ENCODE results near the gene HAPSTR1.

Gene HAPSTR1

DNA sequence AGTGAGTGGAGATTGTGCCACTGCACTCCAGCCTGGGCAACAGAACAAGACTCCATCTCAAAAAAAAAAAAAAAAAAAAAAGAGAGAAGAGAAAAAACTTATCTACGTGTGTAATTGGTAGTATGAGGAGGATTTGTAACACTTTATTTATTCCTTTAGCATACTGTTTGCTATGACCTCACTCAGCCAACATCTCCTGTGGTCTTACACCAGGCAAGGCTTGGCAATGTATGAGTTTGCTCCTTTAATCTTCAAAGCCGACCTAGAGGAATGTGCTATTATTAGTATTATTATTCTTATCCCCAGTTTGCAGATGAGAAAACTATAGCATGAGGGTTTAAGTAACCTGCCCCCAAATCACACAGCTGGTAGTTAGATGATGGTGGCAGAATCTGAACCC, 35.8 kb upstream of the HAPSTR1 start:
- H3K9me3 Mint-ChIP-seq = no peaks in the 10 kb centered on the region
- H3K27ac Mint-ChIP-seq = no peak overlapping the region
- no peaks in the 10 kb centered on the region for H3K36me3 Mint-ChIP-seq (ENCODE audit: insufficient read depth)
- peaks cover 0 to 3% of the 10 kb centered on the region in 2 donors for H3K4me1 Mint-ChIP-seq (ENCODE audit: low read depth in 2 of 2)
- peaks cover 0 to 25% of the 10 kb centered on the region in 2 donors for H3K27me3 Mint-ChIP-seq
- H3K4me3 Mint-ChIP-seq = no peak overlapping the region
- DNase-seq (no peak), ATAC-seq (replicated peaks) (no peak)

DNA sequence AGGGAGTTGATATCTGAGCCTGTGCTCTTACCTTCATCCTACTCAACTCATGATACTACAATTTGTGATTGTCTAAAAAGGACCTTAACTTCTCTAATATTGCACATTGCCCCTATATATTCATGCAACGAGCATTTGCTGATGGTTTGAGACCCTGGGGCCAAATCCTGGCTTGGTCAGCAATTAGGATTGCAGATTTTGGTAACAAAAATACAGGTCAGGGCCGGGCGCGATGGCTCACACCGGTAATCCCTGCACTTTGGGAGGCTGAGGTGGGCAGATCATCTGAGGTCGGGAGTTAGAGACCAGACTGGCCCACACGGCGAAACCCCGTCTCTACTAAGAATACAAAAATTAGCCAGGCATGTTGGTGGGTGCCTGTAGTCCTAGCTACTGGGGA, 35.4 kb upstream of the HAPSTR1 start:
- no peaks in the 10 kb centered on the region for H3K9me3 Mint-ChIP-seq
- H3K36me3 Mint-ChIP-seq (ENCODE audit: insufficient read depth) = no peaks in the 10 kb centered on the region
- peaks cover 0 to 25% of the 10 kb centered on the region in 2 donors for H3K27me3 Mint-ChIP-seq
- H3K4me3 Mint-ChIP-seq = no peak overlapping the region
- H3K27ac Mint-ChIP-seq = no peak overlapping the region
- no peak for DNase-seq
- peaks cover 2 to 4% of the 10 kb centered on the region in 2 donors for H3K4me1 Mint-ChIP-seq (ENCODE audit: low read depth in 2 of 2)
- no peak for ATAC-seq (replicated peaks)

DNA sequence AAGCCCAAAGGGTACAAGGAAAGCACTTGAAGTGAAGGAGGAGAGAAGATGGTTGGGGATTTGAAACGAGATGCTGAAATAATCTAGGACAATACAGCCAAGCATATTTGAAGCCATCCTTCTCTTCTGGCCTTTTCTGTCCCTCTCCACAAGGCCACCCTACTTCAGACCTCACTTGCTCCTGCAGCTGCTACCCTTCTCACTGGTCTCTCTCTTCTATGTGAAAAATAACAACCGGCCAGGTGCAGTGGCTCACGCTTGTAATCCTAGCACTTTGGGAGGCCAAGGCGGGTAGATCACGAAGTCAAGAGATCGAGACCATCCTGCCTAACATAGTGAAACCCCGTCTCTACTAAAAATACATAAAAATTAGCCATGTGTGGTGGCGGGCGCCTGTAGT, 33.2 kb upstream of the HAPSTR1 start:
- H3K4me1 Mint-ChIP-seq (ENCODE audit: low read depth in 2 of 2) = peaks cover 3 to 8% of the 10 kb centered on the region in 2 donors

DNA sequence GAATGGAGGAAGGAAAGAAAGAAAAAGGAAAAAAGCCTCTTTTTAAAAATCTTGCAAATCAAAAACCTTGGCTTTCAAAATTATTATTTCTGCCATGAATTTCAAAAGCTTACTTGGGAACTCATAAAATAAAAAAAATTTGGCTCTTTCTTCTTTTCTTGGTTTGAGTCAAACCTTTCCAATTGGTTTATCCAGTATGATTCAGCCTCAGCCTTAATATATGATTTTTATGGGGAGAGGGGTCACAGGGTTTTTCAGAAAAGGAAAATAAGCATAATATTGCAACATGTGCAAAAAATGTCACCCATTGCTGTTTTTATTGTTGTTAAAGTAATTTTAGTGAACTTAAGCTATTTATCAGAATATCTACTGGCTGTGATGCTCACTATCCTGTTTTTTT, 31.2 kb upstream of the HAPSTR1 start:
- no peaks in the 10 kb centered on the region for H3K9me3 Mint-ChIP-seq
- H3K4me1 Mint-ChIP-seq (ENCODE audit: low read depth in 2 of 2) = peaks cover 3 to 7% of the 10 kb centered on the region in 2 donors
- no peak for ATAC-seq (replicated peaks)
- no peak overlapping the region for H3K4me3 Mint-ChIP-seq
- no peaks in the 10 kb centered on the region for H3K27me3 Mint-ChIP-seq
- H3K36me3 Mint-ChIP-seq (ENCODE audit: insufficient read depth) = no peaks in the 10 kb centered on the region
- H3K27ac Mint-ChIP-seq = no peak overlapping the region
- DNase-seq = no peak

More for the DNA sequence above, 33.2 kb upstream of the HAPSTR1 start:
- ATAC-seq (replicated peaks) = no peak
- Mint-ChIP-seq H3K4me3 (no peak overlapping the region), H3K9me3 (no peaks in the 10 kb centered on the region), H3K27me3 (peaks cover 0 to 14% of the 10 kb centered on the region in 2 donors), H3K27ac (peak overlapping the region in 1 of 2 donors; percentile 60), H3K36me3 (ENCODE audit: insufficient read depth) (no peaks in the 10 kb centered on the region)
- DNase-seq = no peak

DNA sequence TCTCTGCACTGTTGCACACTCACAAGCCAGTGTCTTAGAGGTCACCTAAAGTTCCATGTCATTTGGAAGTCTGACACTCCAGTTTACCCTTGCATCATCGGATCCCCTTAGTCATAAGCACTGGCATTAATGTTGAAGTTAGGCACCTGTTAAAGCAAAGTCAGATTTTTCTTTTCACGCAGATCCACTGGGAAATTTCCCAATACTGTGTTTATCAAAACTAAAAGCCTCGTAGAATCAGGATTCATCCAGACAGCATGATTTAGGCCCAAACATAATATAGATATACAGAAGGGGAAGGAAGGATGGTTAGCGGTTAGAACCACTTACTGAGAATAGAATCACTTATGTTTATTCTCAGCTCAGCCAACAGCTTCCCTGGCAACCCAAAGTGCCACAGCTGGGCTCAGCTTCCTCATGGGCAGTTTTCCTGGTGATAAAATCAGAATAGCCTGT, 30.1 kb upstream of the HAPSTR1 start:
- ATAC-seq (replicated peaks) (no peak), DNase-seq (no peak)
- Mint-ChIP-seq H3K4me3 (no peak overlapping the region), H3K36me3 (ENCODE audit: insufficient read depth) (no peaks in the 10 kb centered on the region), H3K27ac (no peak overlapping the region), H3K4me1 (ENCODE audit: low read depth in 2 of 2) (peaks cover 3 to 7% of the 10 kb centered on the region in 2 donors), H3K27me3 (no peaks in the 10 kb centered on the region), H3K9me3 (no peaks in the 10 kb centered on the region)

DNA sequence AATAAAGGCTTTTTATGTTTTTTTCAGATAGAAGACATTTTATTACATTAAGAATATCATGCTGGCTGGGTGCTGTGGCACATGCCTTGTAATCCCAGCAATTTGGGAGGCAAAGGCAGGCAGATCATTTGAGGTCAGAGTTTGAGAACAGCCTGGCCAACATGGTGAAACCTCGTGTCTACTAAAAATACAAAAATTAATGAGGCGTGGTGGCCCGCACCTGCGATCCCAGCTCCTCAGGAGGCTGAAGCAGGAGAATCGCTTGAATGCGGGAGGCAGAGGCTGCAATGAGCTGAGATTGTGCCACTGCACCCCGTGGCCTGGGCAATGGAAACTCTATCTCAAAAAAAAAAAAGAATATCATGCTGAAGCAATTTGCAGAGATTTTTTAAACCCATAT, 29.1 kb upstream of the HAPSTR1 start:
- no peaks in the 10 kb centered on the region for H3K9me3 Mint-ChIP-seq
- H3K27ac Mint-ChIP-seq = no peak overlapping the region
- H3K4me3 Mint-ChIP-seq = no peak overlapping the region

DNA sequence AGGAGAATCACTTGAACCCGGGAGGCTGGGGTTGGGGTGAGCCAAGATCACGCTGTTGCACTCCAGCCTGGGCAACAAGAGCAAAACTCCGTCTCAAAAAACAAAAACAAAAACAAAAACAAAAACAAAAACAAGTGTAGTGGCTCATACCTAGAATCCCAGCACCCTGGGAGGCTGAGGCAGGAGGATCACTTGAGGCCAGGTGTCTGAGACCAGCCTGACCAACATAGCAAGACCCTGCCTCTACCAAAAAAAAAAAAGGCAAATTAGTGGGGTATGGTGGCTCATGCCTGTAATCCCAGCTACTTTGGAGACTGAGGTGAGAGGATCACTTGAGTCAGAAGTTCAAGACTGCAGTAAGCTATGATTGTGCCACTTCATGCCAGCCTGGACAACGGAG, 26.4 kb upstream of the HAPSTR1 start:
- no peak for ATAC-seq (replicated peaks)
- Mint-ChIP-seq H3K4me1 (ENCODE audit: low read depth in 2 of 2) (peaks cover 3 to 7% of the 10 kb centered on the region in 2 donors), H3K36me3 (ENCODE audit: insufficient read depth) (no peaks in the 10 kb centered on the region), H3K9me3 (no peaks in the 10 kb centered on the region), H3K27me3 (no peaks in the 10 kb centered on the region), H3K27ac (no peak overlapping the region), H3K4me3 (no peak overlapping the region)
- no peak for DNase-seq

More for the DNA sequence above, 29.1 kb upstream of the HAPSTR1 start:
- no peak for ATAC-seq (replicated peaks)
- no peak for DNase-seq
- H3K4me1 Mint-ChIP-seq (ENCODE audit: low read depth in 2 of 2) = peaks cover 3 to 7% of the 10 kb centered on the region in 2 donors
- no peaks in the 10 kb centered on the region for H3K27me3 Mint-ChIP-seq
- no peaks in the 10 kb centered on the region for H3K36me3 Mint-ChIP-seq (ENCODE audit: insufficient read depth)

DNA sequence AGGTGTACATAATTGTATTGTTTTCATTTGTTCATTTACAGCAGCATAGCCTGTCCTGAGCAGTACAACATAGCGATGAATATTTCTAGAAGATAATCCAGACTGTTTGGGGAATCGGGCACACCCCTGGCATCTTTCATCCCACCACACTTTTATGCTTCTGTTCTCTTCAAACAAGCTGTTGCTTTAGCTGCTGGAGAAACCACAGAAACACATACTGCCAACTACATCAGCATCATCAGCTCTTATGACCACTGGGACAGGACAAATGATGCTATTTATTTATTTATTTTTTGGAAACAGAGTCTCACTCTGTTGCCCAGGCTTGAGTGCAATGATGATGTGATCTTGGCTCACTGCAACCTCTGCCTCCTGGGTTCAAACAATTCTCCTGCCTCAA, 22.6 kb upstream of the HAPSTR1 start:
- no peaks in the 10 kb centered on the region for H3K27me3 Mint-ChIP-seq
- H3K9me3 Mint-ChIP-seq = no peaks in the 10 kb centered on the region
- no peak overlapping the region for H3K4me3 Mint-ChIP-seq
- ATAC-seq (replicated peaks) = no peak
- no peak for DNase-seq
- no peak overlapping the region for H3K27ac Mint-ChIP-seq
- H3K4me1 Mint-ChIP-seq (ENCODE audit: low read depth in 2 of 2) = peaks cover 0 to 4% of the 10 kb centered on the region in 2 donors
- H3K36me3 Mint-ChIP-seq (ENCODE audit: insufficient read depth) = no peaks in the 10 kb centered on the region

DNA sequence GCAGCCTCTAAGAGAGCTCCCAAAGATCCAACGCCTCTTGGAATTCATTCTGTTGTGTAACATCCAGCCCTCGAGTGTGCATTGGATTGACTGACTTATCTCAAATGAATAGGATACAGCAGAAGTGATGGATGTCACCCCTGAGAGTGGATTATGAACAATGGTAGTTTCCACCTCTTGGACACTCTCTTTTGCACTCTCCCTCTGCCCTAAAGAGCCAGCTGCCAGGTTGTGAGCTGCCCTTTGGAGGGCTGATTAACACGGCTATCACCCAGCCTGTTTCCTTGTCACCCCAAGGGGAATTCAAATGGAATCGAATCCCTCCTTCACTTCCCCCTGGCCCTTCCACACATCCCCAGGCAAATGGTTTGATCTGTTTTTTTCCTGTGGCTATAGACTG, 21.2 kb upstream of the HAPSTR1 start:
- DNase-seq = no peak
- Mint-ChIP-seq H3K36me3 (ENCODE audit: insufficient read depth) (no peaks in the 10 kb centered on the region), H3K9me3 (no peaks in the 10 kb centered on the region), H3K4me1 (ENCODE audit: low read depth in 2 of 2) (peaks cover 0 to 4% of the 10 kb centered on the region in 2 donors), H3K4me3 (no peak overlapping the region), H3K27me3 (peaks cover 0 to 2% of the 10 kb centered on the region in 2 donors), H3K27ac (no peak overlapping the region)
- no peak for ATAC-seq (replicated peaks)

DNA sequence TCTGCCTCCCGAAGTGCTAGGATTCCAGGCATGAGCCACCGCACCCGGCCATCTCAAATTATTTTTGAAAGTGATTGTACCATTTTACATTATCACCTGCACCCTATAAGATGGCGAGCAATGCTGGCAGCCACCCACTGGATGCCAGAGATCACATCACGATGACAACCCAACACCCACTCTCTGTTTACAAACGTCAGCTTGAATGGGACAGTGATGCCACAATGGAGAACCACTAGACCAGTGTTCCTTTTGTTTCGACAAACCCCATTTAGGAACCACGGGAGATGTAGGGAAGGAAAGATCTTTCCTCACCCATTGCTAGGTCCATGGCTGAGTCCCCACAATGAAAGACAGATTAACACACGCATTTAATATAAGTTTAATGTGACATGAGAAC, 20.1 kb upstream of the HAPSTR1 start:
- H3K36me3 Mint-ChIP-seq (ENCODE audit: insufficient read depth) = no peaks in the 10 kb centered on the region
- H3K27me3 Mint-ChIP-seq = peaks cover 0 to 13% of the 10 kb centered on the region in 2 donors
- no peak for DNase-seq
- H3K4me3 Mint-ChIP-seq = no peak overlapping the region
- H3K9me3 Mint-ChIP-seq = no peaks in the 10 kb centered on the region
- no peak overlapping the region for H3K27ac Mint-ChIP-seq
- H3K4me1 Mint-ChIP-seq (ENCODE audit: low read depth in 2 of 2) = peaks cover 0 to 4% of the 10 kb centered on the region in 2 donors
- ATAC-seq (replicated peaks) = no peak

DNA sequence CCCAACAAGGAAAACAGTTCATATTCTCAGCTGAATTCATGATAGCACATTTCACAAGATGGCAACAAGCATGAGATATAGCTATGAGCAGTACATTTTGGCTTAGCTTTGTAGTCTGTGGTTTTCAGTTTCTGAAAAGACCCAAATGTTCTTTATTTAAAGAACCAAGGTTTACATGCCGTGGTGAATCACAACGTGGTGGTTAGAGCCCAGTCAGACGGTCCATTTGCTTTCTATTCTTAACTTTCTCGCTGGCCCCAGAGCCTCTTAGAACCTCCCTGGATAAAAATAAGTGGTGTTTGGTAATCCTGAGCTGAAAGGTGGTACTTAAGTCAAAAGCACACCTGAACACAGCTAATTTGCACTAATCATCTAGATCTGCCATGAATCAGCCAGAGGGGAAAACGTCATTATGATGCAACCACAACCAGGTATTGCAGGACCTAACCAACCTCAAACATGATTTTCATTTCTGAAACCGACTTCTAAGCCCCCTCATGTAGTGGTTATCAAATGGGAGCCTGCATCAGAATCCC, 18.6 kb upstream of the HAPSTR1 start:
- H3K36me3 Mint-ChIP-seq (ENCODE audit: insufficient read depth) = no peaks in the 10 kb centered on the region
- H3K27me3 Mint-ChIP-seq = peaks cover 0 to 15% of the 10 kb centered on the region in 2 donors
- ATAC-seq (replicated peaks) (no peak), DNase-seq (no peak)
- no peak overlapping the region for H3K27ac Mint-ChIP-seq
- no peak overlapping the region for H3K4me3 Mint-ChIP-seq
- no peaks in the 10 kb centered on the region for H3K9me3 Mint-ChIP-seq
- H3K4me1 Mint-ChIP-seq (ENCODE audit: low read depth in 2 of 2) = peaks cover 0 to 4% of the 10 kb centered on the region in 2 donors

DNA sequence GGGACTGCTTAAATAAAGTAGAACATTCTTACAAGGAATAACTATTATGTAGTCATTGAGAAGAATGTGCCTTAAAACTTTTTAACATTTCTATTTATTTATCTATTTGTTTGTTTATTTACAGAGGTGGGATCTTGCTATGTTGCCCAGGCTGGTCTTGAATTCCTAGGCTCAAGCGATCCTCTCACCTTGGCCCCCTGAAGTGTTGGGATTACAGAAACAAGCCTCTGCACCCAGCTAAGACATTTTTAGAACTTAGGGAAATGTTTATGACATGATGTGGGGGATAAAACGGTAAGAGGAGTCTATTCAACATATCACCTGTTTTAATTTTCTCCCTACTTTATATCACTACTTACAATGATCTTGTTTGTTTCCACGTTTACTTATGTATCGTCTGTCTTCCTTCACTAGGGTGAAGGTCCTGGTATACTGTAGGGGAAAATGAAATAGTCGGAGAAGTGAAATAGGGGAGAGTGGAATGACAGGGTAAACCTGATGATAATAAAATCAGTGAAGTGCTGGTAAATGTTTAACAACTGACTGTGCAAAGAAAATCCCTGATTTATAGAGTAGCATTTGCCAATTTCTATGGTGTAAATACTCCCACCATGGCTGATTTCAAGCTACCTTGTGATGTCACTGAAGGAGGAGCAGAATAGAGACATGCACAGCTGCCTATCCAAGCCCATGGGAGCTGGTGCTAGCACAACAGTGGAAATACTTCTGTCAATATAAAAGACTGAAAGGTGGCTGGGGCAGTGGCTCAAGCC, 16.0 kb upstream of the HAPSTR1 start:
- Mint-ChIP-seq H3K36me3 (ENCODE audit: insufficient read depth) (no peaks in the 10 kb centered on the region), H3K4me3 (no peak overlapping the region), H3K27ac (no peak overlapping the region), H3K27me3 (peaks cover 0 to 15% of the 10 kb centered on the region in 2 donors), H3K9me3 (peaks cover 0 to 2% of the 10 kb centered on the region in 2 donors), H3K4me1 (ENCODE audit: low read depth in 2 of 2) (peaks cover 2 to 8% of the 10 kb centered on the region in 2 donors)
- ATAC-seq (replicated peaks) (no peak), DNase-seq (no peak)

DNA sequence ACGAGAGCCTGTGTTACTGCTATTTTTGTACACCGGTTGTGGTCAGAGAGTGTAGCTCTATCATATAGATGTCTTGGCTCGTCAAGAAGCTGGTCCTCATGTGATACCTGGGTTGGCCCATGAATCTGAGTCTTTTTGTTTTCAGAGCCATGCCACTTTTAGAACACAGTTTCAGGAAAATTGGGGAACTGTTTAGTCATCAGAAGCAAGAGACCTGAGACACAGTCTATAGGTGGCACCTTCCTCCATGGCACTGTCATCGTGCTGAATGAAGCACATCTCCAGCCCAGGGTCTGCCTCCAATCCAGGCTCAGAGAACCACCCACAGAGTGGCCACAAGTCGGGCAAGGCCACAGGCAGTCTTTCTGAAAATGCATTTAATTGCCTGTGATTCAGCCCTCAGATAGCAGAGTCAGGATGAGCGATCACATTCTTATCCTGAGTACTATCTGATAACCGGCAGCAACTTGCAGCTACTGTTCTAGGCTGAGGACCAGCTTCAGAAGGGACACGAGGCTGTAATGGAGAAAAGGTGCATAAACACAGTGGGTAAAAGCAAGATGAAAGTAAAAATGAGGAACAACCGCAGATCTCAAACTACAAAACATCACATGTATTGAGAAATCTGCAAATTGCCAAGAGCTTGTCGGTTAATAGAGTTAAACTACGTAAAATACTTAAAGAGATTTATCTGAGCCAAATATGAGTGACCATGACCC, 14.2 kb upstream of the HAPSTR1 start:
- H3K27me3 Mint-ChIP-seq = peaks cover 0 to 15% of the 10 kb centered on the region in 2 donors
- peaks cover 2 to 9% of the 10 kb centered on the region in 2 donors for H3K4me1 Mint-ChIP-seq (ENCODE audit: low read depth in 2 of 2)
- no peak overlapping the region for H3K27ac Mint-ChIP-seq
- ATAC-seq (replicated peaks) (no peak), DNase-seq (no peak)
- H3K9me3 Mint-ChIP-seq = peaks cover 0 to 2% of the 10 kb centered on the region in 2 donors
- no peak overlapping the region for H3K4me3 Mint-ChIP-seq
- peaks cover 2% of the 10 kb centered on the region for H3K36me3 Mint-ChIP-seq (ENCODE audit: insufficient read depth)

Data from effector memory CD8-positive, alpha-beta T cell (primary cell).